Measurements from ENCODE around the gene SEH1L. TPM values are rescaled to one million over a fixed set of nuclear protein-coding genes. Genes with fewer than 3 reads are reported as not detected.

Gene SEH1L
- total RNA-seq, 3 donors from 2014 or later: 160 to 179 (median 174) TPM

DNA sequence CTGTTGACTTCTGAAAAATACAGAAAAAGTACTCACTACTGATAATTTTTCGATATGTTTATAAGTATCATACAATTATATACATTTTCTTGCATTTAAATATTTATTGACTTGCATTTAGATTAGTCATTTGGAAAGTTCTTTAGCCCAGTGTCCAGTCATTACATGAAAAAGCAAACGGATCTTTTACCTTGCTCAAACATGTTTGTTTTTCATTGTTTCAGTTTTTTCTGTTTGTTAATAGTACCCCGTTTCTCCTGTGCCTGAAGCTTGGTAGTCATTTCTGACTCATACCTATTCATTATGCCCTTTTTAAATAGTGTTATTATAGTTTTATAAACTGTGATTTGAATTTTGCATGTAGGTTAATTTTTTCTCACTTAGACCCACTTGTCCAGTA, 71.5 kb downstream of the SEH1L start:
- H3K27me3 Mint-ChIP-seq (ENCODE audit: low read depth): no peaks in the 10 kb centered on the region
- H3K9me3 Mint-ChIP-seq: no peaks in the 10 kb centered on the region
- peaks cover 59% of the 10 kb centered on the region for H3K36me3 Mint-ChIP-seq (ENCODE audit: insufficient read depth)
- peaks cover 16% of the 10 kb centered on the region for H3K4me1 Mint-ChIP-seq (ENCODE audit: low read depth)
- H3K4me3 Mint-ChIP-seq: no peak overlapping the region
- DNase-seq (no peak), ATAC-seq (no peak)

DNA sequence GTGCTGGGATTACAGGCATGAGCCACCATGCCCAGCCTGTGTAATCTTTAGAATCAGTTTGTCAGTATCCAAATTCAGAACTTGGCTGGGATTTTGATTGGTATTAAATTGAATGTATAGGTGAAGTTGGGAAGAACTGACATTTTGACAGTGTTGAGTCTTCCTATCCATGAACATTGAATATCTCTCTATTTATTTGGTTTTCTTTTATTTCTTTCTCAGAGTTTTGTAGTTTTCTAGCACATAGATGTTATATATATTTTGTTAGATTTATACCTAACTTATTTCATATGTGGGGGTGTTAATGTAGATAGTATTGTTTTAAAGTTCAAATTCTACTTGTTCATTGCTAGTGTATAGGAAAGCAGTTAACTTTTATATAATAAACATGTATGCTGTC, 74.8 kb downstream of the SEH1L start:
- Mint-ChIP-seq H3K4me3 (no peak overlapping the region), H3K27me3 (ENCODE audit: low read depth) (no peaks in the 10 kb centered on the region), H3K9me3 (no peaks in the 10 kb centered on the region), H3K4me1 (ENCODE audit: low read depth) (peaks cover 18% of the 10 kb centered on the region), H3K36me3 (ENCODE audit: insufficient read depth) (peaks cover 58% of the 10 kb centered on the region)
- ATAC-seq: no peak
- DNase-seq: no peak

DNA sequence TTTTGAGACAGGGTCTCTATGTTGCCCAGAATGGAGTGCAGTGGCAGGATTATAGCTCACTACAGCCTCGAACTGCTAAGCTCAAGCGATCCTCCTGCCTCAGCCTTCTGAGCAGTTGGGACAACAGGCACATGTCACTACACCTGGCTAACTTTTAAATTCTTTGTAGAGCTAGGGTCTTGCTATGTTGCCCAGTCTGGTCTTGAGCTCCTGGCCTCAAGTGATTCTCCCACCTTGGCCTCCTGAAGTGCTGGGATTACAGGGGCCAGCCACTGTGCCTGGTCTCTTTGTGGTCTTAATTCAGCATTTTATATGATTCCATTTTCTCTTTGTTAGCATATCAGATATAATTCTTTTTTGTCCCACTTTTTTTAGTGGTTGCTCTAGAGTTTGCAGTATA, 77.4 kb downstream of the SEH1L start:
- Mint-ChIP-seq H3K4me1 (ENCODE audit: low read depth) (peaks cover 7% of the 10 kb centered on the region), H3K36me3 (ENCODE audit: insufficient read depth) (peaks cover 46% of the 10 kb centered on the region)
- no peak for ATAC-seq

GRCh38 chr18:13026583-13027270, 78.9 kb downstream of the SEH1L start:
- Mint-ChIP-seq H3K4me3 (no peak overlapping the region), H3K4me1 (ENCODE audit: low read depth) (peaks cover 4% of the 10 kb centered on the region), H3K36me3 (ENCODE audit: insufficient read depth) (peaks cover 46% of the 10 kb centered on the region), H3K27me3 (ENCODE audit: low read depth) (no peaks in the 10 kb centered on the region), H3K9me3 (no peaks in the 10 kb centered on the region)
- DNase-seq: no peak
- no peak for ATAC-seq

More for the DNA sequence above, 77.4 kb downstream of the SEH1L start:
- DNase-seq: no peak
- no peaks in the 10 kb centered on the region for H3K27me3 Mint-ChIP-seq (ENCODE audit: low read depth)
- no peak overlapping the region for H3K4me3 Mint-ChIP-seq
- H3K9me3 Mint-ChIP-seq: no peaks in the 10 kb centered on the region

DNA sequence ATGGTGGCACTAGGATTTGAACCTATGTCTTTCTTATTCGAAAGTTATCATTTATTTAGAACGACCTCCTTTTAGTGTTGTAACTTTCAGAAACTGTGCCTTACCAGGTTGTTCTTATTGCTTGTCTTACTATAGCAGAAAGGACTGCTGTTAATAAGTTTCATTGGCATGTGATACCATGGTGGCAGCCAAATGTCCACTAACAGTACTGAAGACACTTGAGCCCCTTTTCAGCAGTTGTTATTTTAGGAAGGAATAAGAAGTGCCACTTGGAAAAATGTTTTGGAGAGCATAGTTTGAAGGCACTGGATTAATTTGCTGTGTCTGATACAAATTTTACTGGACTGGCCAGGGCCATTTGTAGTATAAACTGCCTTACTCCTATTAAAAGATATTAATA, 81.1 kb downstream of the SEH1L start:
- peaks cover 46% of the 10 kb centered on the region for H3K36me3 Mint-ChIP-seq (ENCODE audit: insufficient read depth)
- H3K4me1 Mint-ChIP-seq (ENCODE audit: low read depth): peaks cover 7% of the 10 kb centered on the region
- no peaks in the 10 kb centered on the region for H3K9me3 Mint-ChIP-seq
- DNase-seq (no peak), ATAC-seq (no peak)
- no peak overlapping the region for H3K4me3 Mint-ChIP-seq
- H3K27me3 Mint-ChIP-seq (ENCODE audit: low read depth): no peaks in the 10 kb centered on the region

DNA sequence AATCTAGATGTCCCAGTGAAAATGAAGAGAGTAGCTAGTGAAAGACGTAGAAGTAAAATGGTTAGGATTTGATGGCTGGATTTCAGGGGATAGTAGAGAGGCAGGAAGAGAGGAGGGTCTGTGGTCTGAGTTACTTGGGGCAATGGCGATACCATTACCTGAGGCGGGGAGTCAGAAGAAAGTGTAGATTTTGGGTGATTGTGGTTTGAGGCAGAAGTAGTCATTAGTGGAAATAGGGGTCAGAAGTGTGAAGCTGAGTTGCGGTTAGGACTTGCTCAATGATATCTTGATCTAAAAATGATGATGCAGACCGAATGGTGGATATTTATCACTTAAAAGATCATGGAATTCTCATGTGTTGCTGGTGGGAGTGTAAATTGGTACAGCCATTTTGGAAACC, 84.4 kb downstream of the SEH1L start:
- no peak for ATAC-seq
- Mint-ChIP-seq H3K4me1 (ENCODE audit: low read depth) (peaks cover 5% of the 10 kb centered on the region), H3K36me3 (ENCODE audit: insufficient read depth) (peaks cover 39% of the 10 kb centered on the region), H3K9me3 (no peaks in the 10 kb centered on the region), H3K4me3 (no peak overlapping the region), H3K27me3 (ENCODE audit: low read depth) (no peaks in the 10 kb centered on the region)
- no peak for DNase-seq

GRCh38 chr18:13035249-13035914, 87.6 kb downstream of the SEH1L start:
- no peak for ATAC-seq

DNA sequence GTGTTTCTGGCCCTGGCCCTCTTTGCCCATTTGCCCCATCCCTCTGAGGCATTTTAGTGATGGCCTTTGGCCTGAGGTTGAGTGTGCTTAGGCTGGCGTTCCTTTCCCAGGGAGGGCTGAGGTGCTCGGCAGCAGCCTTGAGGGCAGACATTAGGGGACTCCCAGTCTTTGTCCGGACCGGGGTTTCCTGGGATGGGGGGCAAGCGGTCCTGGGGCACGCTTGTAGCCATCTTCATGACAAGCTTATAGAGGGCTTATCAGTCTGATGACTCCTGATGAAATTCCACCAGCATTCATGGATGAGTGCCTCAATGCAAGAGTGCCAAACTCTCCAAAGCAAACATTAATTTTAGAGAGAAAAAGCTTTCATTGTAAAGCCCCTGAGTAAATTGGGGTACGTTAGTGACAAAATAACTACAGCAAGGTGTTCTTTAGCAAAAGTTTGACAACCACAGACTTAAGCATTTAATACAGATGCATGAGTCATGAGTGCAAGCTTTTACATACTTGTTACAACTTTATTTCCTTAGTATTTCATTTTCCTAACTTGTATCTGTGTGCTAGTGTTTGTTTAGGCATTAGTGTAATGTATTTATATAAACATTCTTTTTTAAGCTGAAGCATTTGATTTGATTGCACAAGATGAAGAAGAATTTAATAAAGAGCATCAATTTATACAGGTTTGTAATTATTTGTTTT, 89.0 kb downstream of the SEH1L start:
- DNase-seq (no peak), ATAC-seq (no peak)
- Mint-ChIP-seq H3K36me3 (ENCODE audit: insufficient read depth) (peaks cover 37% of the 10 kb centered on the region), H3K4me3 (no peak overlapping the region), H3K9me3 (no peaks in the 10 kb centered on the region), H3K4me1 (ENCODE audit: low read depth) (peaks cover 14% of the 10 kb centered on the region), H3K27me3 (ENCODE audit: low read depth) (no peaks in the 10 kb centered on the region)

More at GRCh38 chr18:13035249-13035914, 87.6 kb downstream of the SEH1L start:
- H3K4me1 Mint-ChIP-seq (ENCODE audit: low read depth): peaks cover 14% of the 10 kb centered on the region
- no peak overlapping the region for H3K4me3 Mint-ChIP-seq
- peaks cover 43% of the 10 kb centered on the region for H3K36me3 Mint-ChIP-seq (ENCODE audit: insufficient read depth)
- no peaks in the 10 kb centered on the region for H3K9me3 Mint-ChIP-seq
- H3K27me3 Mint-ChIP-seq (ENCODE audit: low read depth): no peaks in the 10 kb centered on the region
- DNase-seq: no peak

Other genes starting within 250 kb of the SEH1L start
- 10 to 100 TPM; 11.1 to 12.3 (median 11.5) TPM for gene CEP76, start 245.3 kb upstream of the SEH1L start, total RNA-seq
- gene PSMG2, start 245.0 kb upstream of the SEH1L start, total RNA-seq: 100 to 1,000 TPM in 1 of 3 donors, 10 to 100 TPM in 2; 96.9 to 103 (median 99.1) TPM
- gene PTPN2, start 63.8 kb upstream of the SEH1L start, total RNA-seq: 10 to 100 TPM; 61.7 to 77.6 (median 65.2) TPM
- 10 to 100 TPM; 13.1 to 14.7 (median 14.6) TPM for gene CEP192, start 43.4 kb downstream of the SEH1L start, total RNA-seq

Data from activated T-cell treated with anti-CD3 and anti-CD28 coated beads, Interleukin-2, amount 50 U/mL, for 4 hours (primary cell).